Stimulated activated CD8-positive, alpha-beta memory T cell treated with anti-CD3 and anti-CD28 coated beads, Interleukin-7, amount 100 ng/mL, for 4 hours (primary cell): ENCODE results near the gene EFCAB12.
"Not testable (repeated sequence)": the region's sequence is repeated elsewhere in the genome, so short reads cannot be mapped to it uniquely, and the experiment has no call there.

Experiments
- DNase-seq, 2 donors: peaks; one replicate each; pipeline ENCODE4 v3.0.0-alpha.2; 2020; ENCODE audit warnings: low read depth in 2 of 2

EFCAB12 gene

GRCh38 chr3:129393760-129394564 lies 34.5 kb downstream of the EFCAB12 start:
- not testable (repeated sequence) for DNase-seq

- DNase-seq = no peak
Observed at GRCh38 chr3:129393271-129393670, 35.2 kb downstream of the EFCAB12 start.

- not testable (repeated sequence) for DNase-seq
Observed at GRCh38 chr3:129392106-129392887, 36.1 kb downstream of the EFCAB12 start.

- DNase-seq = not testable (repeated sequence)
Observed at GRCh38 chr3:129391583-129391982, 36.9 kb downstream of the EFCAB12 start.

- DNase-seq = no peak
Observed at GRCh38 chr3:129389572-129389937, 38.9 kb downstream of the EFCAB12 start.

GRCh38 chr3:129388791-129389571 lies 39.5 kb downstream of the EFCAB12 start:
- not testable (repeated sequence) for DNase-seq

- no peak for DNase-seq
Observed at GRCh38 chr3:129387487-129387886, 40.9 kb downstream of the EFCAB12 start.

- DNase-seq = no peak
Observed at GRCh38 chr3:129386984-129387383, 41.5 kb downstream of the EFCAB12 start.

- not testable (repeated sequence) for DNase-seq
Observed at GRCh38 chr3:129385507-129385906, 42.9 kb downstream of the EFCAB12 start.

- DNase-seq = no peak
Observed at GRCh38 chr3:129384594-129385323, 43.7 kb downstream of the EFCAB12 start.

GRCh38 chr3:129384103-129384502 lies 44.3 kb downstream of the EFCAB12 start:
- DNase-seq = not testable (repeated sequence)

- DNase-seq = no peak
Observed at GRCh38 chr3:129383292-129383860, 45.1 kb downstream of the EFCAB12 start.

- DNase-seq = no peak
Observed at GRCh38 chr3:129382366-129382765, 46.1 kb downstream of the EFCAB12 start.

GRCh38 chr3:129379582-129380358 lies 48.7 kb downstream of the EFCAB12 start:
- DNase-seq = no peak

GRCh38 chr3:129378949-129379348 lies 49.5 kb downstream of the EFCAB12 start:
- no peak for DNase-seq

GRCh38 chr3:129377615-129378014 lies 50.8 kb downstream of the EFCAB12 start:
- DNase-seq = no peak

- no peak for DNase-seq
Observed at GRCh38 chr3:129375099-129375498, 53.3 kb downstream of the EFCAB12 start.

- no peak for DNase-seq
Observed at GRCh38 chr3:129371041-129371826, 57.2 kb downstream of the EFCAB12 start.

GRCh38 chr3:129370248-129370964 lies 58.0 kb downstream of the EFCAB12 start:
- no peak for DNase-seq
